Measurements from ENCODE around the gene TEAD4.

Gene TEAD4

DNA sequence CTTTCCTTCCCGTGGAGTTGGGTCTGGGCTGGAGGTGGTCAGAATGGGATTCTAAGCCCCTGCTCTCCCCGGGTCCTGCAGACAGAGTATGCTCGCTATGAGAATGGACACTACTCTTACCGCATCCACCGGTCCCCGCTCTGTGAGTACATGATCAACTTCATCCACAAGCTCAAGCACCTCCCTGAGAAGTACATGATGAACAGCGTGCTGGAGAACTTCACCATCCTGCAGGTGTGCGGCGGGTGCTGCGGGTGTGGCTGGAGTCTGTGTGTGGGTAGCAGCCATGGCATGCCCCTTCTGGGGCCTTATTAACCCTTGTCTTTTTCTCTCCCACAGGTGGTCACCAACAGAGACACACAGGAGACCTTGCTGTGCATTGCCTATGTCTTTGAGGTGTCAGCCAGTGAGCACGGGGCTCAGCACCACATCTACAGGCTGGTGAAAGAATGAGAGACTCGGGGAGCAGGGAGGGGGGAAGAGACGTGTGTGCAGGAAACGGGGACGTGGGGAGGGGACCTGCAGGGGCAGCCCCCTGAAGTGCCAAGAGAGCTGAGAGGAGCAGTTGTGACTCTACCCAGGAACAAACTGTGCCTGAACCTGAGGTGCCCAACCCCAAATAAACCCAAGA is 80.9 kb downstream of the TEAD4 start:
- H3K27me3 Mint-ChIP-seq: peaks cover 22% of the 10 kb centered on the region
- DNase-seq (no peak), ATAC-seq (no peak)
- no peak overlapping the region for H3K4me3 Mint-ChIP-seq
- no peak overlapping the region for H3K27ac Mint-ChIP-seq
- peaks cover 2% of the 10 kb centered on the region for H3K4me1 Mint-ChIP-seq
- no peaks in the 10 kb centered on the region for H3K9me3 Mint-ChIP-seq
- H3K36me3 Mint-ChIP-seq (ENCODE audit: low read depth): no peaks in the 10 kb centered on the region

DNA sequence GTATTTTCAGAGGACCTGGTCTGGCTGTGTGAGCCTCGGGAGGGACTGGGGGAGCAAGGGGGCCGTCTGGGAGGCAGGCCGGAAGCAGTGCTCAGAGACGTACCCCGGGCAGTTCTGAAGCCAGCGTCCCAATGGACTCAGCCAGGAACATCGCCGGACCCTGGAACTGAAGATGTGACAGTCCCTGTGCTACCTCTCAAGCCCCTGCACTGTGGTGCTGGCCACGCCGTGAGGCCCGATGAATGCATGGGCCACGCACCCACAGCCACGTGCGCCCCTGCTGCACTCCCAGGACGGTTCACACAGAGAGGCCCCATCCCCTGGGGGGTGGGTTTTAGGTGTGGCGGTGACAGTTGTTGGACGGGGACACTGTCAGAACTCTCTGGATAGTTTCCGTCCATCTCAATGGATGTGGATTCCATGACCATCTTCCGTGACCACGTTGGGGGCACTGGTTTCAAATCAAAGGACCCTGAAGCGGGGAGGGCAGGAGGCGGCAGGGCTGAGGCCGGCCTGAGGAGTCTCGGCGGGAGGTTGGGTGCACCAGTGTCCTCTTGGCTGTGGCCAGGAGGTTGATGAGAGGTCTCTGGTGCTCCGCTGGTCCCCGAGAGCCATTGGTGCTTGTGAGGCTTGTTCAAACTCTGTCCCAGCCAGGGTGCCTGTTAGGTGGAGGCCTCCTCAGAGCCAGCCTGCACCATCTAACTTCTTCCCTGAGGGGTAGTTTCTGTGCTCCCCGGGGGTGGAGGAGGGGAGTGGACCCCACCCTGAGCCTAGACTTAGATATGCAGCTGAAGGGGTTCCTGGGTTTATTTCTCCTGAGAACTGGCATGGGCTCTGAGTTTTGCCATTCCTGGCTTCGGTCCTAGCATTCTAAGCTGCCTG is 81.7 kb downstream of the TEAD4 start:
- Mint-ChIP-seq H3K36me3 (ENCODE audit: low read depth) (no peaks in the 10 kb centered on the region), H3K4me1 (peaks cover 2% of the 10 kb centered on the region), H3K4me3 (no peak overlapping the region), H3K27ac (no peak overlapping the region), H3K9me3 (no peaks in the 10 kb centered on the region), H3K27me3 (peaks cover 24% of the 10 kb centered on the region)
- no peak for DNase-seq
- ATAC-seq: no peak

DNA sequence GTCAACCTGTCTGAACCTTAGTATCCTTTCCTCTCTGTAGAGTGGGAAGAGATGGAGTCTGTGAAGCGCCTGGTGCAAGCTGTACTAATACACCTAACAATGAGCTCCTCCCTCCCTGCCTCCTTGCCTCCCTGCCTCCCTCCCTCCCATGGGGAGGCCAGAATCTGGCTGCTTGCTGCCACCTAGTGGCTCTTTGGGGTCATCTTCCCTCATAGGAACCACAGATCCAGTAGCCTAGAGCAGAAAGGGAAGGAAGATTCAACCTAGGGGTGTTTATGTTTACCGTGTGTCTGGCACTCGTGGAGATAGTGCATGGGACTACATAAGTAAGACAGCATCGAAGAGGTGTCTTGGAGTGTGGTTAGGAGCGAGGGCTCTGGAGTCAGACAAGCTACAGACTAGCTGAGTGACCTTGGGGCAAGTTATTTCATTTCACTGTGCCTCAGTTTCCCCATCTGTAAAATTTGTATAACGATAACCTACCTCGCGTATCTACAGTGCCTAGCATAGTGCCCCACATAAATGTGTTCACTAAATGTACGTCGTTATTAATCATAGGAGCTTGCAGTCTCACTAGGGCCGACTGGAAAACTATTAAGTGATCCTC is 82.5 kb downstream of the TEAD4 start:
- no peaks in the 10 kb centered on the region for H3K36me3 Mint-ChIP-seq (ENCODE audit: low read depth)
- H3K27me3 Mint-ChIP-seq: peaks cover 24% of the 10 kb centered on the region
- ATAC-seq (peak; percentile 66), DNase-seq (peak; percentile 61)
- H3K4me1 Mint-ChIP-seq: peaks cover 2% of the 10 kb centered on the region
- no peak overlapping the region for H3K4me3 Mint-ChIP-seq
- H3K9me3 Mint-ChIP-seq: no peaks in the 10 kb centered on the region
- H3K27ac Mint-ChIP-seq: no peak overlapping the region

DNA sequence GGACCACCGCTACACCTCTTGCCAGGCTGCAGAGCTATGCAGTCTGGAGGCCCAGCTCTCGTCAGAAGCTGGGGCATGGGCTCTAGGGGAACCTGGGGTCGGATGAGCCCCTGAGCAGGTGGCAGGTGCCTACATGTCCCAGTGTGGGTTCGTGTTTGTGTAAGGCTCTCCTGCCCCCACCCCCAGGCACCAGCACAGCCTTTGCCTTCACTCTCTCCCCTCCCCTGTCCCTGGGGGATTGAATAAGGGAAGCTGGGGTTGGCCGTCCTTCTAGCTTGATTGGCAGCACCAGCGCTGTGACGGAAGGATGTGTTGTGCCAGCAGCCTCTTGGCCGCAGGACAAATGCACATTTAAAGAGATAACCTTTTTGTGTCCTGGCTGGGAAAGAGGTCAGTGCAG is 83.2 kb downstream of the TEAD4 start:
- DNase-seq: peak; percentile 9
- Mint-ChIP-seq H3K4me3 (no peak overlapping the region), H3K27ac (no peak overlapping the region), H3K36me3 (ENCODE audit: low read depth) (no peaks in the 10 kb centered on the region), H3K4me1 (peaks cover 2% of the 10 kb centered on the region), H3K27me3 (peaks cover 24% of the 10 kb centered on the region), H3K9me3 (no peaks in the 10 kb centered on the region)
- no peak for ATAC-seq

DNA sequence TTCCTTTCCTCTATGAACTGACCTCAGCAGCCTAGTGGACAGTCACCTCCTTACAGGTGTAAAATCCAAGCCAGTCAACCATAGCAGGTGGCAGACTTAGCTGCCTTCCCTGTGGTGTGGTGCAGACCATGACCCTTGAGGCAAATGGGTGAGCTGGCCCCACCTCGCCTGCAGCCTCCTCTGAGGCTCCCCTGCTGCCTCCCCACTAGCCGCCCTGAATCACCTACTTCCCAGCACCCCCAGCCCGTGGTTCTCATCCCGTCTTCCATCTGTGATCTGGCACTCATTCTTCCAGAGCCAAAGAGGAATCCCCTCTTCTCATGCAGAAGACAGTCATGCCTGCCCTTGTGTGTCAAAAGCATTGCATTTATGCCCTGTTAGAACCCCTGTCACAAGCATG is 83.6 kb downstream of the TEAD4 start:
- DNase-seq: no peak
- Mint-ChIP-seq H3K9me3 (no peaks in the 10 kb centered on the region), H3K4me3 (no peak overlapping the region), H3K27me3 (peaks cover 26% of the 10 kb centered on the region), H3K27ac (no peak overlapping the region), H3K4me1 (peaks cover 2% of the 10 kb centered on the region), H3K36me3 (ENCODE audit: low read depth) (no peaks in the 10 kb centered on the region)
- no peak for ATAC-seq

DNA sequence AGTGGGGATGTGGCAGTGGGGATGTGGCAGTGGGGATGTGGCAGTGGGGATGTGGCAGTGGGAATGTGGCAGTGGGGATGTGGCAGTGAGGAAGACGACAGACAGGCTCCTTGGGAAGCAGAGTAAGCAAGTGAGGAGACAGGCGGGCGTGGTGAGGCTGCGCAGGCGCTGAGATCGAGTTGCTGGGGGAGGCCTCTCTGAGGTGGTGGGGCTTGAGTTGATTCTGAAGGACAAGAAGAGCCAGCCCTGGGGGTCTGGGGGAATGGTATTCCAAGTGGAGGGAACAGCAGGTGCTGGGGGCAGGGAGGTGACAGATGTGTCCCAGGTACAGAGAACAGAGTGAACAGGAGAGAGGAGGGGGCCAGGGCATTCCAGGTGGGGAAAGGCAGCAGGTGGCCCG is 84.2 kb downstream of the TEAD4 start:
- no peak for DNase-seq
- H3K27ac Mint-ChIP-seq: no peak overlapping the region
- peaks cover 2% of the 10 kb centered on the region for H3K4me1 Mint-ChIP-seq
- no peaks in the 10 kb centered on the region for H3K9me3 Mint-ChIP-seq
- no peaks in the 10 kb centered on the region for H3K36me3 Mint-ChIP-seq (ENCODE audit: low read depth)
- ATAC-seq: no peak
- H3K4me3 Mint-ChIP-seq: no peak overlapping the region
- H3K27me3 Mint-ChIP-seq: peaks cover 26% of the 10 kb centered on the region

DNA sequence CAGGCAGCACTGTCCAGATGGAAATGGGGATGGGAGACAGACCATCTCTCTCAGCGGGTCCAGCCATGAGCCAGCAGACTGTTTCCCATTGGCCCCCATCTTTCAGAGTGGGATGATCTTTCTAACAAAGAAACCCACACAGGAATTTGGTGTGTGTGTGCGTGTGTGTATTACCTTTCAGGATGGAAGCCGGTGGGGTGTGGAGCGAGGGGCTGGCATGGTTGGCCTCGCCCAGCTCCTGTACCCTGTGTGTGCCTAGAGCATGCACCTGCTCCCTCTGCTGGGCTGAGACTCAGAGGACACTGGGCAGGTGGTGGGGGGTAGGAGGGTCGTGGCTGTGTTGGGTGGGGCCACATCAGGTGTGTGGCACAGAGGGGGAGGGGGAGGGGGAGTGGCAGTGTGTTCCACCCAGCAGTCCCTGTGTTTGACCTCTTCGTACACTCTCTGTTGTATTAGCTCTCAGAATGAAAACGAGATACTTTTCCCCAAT is 85.0 kb downstream of the TEAD4 start:
- no peak for DNase-seq
- Mint-ChIP-seq H3K27me3 (peaks cover 27% of the 10 kb centered on the region), H3K4me1 (peaks cover 2% of the 10 kb centered on the region), H3K9me3 (no peaks in the 10 kb centered on the region), H3K4me3 (no peak overlapping the region), H3K27ac (no peak overlapping the region), H3K36me3 (ENCODE audit: low read depth) (no peaks in the 10 kb centered on the region)
- ATAC-seq: no peak

DNA sequence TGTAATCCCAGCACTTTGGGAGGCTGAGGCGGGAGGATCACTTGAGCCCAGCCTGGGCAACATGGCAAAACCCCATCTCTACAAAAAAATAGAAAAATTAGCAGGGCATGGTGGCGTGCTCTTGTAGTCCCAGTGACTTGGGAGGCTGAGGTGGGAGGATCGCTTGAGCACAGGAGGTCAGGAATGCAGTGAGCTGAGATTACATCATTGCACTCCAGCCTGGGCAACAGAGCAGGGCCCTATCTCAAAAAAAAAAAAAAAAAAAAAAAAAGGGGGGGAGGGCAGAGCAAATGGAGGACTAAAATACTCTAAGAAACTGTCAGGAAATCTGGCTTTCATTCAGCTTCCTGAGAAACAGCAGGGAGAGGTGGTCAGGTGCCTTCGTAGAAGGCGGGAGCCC is 86.3 kb downstream of the TEAD4 start:
- no peak overlapping the region for H3K4me3 Mint-ChIP-seq
- H3K9me3 Mint-ChIP-seq: no peaks in the 10 kb centered on the region
- peaks cover 39% of the 10 kb centered on the region for H3K27me3 Mint-ChIP-seq
- no peaks in the 10 kb centered on the region for H3K36me3 Mint-ChIP-seq (ENCODE audit: low read depth)
- DNase-seq (no peak), ATAC-seq (no peak)
- H3K4me1 Mint-ChIP-seq: peaks cover 2% of the 10 kb centered on the region
- H3K27ac Mint-ChIP-seq: no peak overlapping the region

DNA sequence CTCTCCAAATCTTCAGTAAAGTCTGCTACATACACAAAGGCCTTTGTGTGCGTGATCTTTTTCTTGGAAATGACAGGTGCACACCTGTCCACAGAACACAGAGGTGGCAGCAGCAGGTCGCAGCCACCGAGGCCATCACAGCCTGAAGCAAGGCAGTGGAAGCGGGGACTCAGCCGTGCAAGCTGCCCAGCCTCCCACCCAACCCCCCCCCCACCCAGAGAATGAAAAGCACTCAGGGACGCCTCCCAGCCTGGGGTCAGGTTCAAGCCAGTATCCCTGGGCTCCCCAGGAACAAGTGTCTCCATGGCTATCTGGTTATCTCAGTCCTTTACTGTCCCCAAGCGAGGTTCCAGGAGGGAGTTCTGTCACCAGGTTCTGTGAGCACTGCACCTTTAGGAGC is 86.8 kb downstream of the TEAD4 start:
- H3K36me3 Mint-ChIP-seq (ENCODE audit: low read depth): no peaks in the 10 kb centered on the region
- H3K27me3 Mint-ChIP-seq: peaks cover 39% of the 10 kb centered on the region
- H3K9me3 Mint-ChIP-seq: no peaks in the 10 kb centered on the region
- no peak overlapping the region for H3K4me3 Mint-ChIP-seq
- H3K27ac Mint-ChIP-seq: no peak overlapping the region
- ATAC-seq (no peak), DNase-seq (no peak)
- peaks cover 2% of the 10 kb centered on the region for H3K4me1 Mint-ChIP-seq

DNA sequence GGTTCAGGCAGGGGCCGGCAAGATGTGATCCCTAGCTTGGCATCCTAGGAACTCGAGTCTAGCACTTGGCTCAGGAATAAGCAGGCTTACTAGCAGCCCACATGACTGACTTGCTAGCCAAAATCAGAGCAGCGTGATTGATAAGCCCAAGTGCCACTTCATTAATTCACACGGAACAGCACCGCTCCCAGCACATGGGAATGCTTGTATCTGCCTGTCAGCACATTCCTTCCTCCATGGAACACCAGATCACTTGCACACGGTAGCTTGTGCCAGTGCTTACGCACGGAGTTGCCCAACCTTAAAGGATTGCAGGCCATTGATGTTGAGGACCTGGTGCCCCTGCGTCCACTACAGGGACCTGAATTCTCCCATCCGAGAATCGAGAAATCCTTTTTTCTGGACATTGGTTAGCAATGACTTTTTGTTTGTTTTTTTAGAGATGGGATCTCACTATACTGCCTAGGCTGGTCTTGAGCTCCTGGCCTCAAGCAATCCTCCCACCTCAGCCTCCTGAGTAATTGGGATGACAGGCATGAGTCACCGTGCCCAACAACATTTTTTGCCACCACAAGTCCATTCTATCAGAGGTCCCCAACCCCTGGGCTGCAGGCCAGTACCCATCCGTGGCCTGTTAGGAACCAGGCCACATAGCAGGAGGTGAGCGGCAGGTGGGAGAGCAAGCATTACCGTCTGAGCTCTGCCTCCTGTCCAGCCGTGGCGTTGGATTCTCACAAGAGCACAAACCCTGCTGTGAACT is 87.4 kb downstream of the TEAD4 start:
- no peak for DNase-seq
- Mint-ChIP-seq H3K27ac (no peak overlapping the region), H3K27me3 (peaks cover 41% of the 10 kb centered on the region), H3K4me1 (peaks cover under 1% of the 10 kb centered on the region), H3K36me3 (ENCODE audit: low read depth) (no peaks in the 10 kb centered on the region), H3K9me3 (no peaks in the 10 kb centered on the region), H3K4me3 (no peak overlapping the region)
- no peak for ATAC-seq

DNA sequence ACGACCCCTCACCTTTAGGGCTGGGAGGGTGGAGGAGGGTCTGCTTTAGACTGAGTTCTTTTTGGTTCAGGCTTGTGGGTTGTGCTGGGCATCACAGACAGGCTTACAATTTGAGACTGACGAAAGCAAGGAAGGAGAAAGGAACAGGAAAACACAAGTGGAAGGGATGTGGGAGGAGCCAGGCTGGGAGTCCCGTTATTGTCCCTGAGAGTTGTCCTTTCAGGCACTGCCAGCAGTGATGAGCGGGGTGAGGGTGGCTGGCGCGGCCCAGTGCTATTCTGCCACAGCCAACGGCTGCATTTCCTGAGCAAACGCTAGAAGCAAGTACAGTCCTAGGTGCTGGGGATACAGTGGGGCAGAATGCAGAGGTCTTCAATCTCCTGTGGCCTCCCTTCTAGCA is 88.8 kb downstream of the TEAD4 start:
- H3K27ac Mint-ChIP-seq: no peak overlapping the region
- no peaks in the 10 kb centered on the region for H3K36me3 Mint-ChIP-seq (ENCODE audit: low read depth)
- DNase-seq (no peak), ATAC-seq (no peak)
- H3K27me3 Mint-ChIP-seq: peaks cover 29% of the 10 kb centered on the region
- no peaks in the 10 kb centered on the region for H3K4me1 Mint-ChIP-seq
- no peaks in the 10 kb centered on the region for H3K9me3 Mint-ChIP-seq
- no peak overlapping the region for H3K4me3 Mint-ChIP-seq

DNA sequence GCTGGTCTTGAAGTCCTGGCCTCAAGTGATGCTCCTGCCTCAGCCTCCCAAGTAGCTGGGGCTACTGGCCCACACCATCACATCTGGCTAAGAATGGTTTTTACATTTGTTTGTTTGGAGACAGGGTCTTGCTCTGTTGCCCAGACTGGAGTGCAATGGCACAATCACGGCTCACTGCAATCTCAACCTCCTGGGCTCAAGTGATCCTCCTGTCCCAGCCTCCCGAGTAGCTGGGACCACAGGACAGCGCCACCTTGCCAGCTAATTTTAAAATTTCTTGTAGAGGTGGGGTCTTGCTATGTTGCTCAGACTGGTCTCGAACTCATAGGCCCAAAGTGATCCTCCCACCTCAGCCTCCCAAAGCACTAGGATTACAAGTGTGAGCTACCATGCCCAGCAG is 89.3 kb downstream of the TEAD4 start:
- no peak for ATAC-seq
- Mint-ChIP-seq H3K4me1 (no peaks in the 10 kb centered on the region), H3K9me3 (no peaks in the 10 kb centered on the region), H3K27ac (no peak overlapping the region), H3K4me3 (no peak overlapping the region), H3K36me3 (ENCODE audit: low read depth) (no peaks in the 10 kb centered on the region), H3K27me3 (peaks cover 26% of the 10 kb centered on the region)
- no peak for DNase-seq

DNA sequence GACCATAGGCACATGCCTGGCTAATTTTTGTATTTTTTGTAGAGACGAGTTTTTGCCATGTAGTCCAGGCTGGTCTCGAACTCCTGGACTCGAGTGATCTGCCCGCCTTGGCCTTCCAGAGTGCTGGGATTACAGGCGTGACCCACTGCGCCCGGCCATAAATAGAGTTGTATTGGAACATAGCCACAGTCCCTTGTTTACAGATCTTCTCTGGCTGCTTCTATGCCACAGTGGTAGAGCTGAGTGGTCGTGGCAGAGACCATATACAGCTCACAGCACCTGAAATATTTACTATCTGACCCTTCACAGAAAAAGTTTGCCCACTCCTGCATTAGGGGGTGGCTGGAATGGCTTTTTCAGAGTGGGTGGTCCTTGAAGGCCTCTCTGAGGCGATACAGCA is 90.0 kb downstream of the TEAD4 start:
- DNase-seq (no peak), ATAC-seq (no peak)
- Mint-ChIP-seq H3K4me1 (no peaks in the 10 kb centered on the region), H3K4me3 (no peak overlapping the region), H3K27ac (no peak overlapping the region), H3K9me3 (no peaks in the 10 kb centered on the region), H3K36me3 (ENCODE audit: low read depth) (no peaks in the 10 kb centered on the region), H3K27me3 (peaks cover 23% of the 10 kb centered on the region)

DNA sequence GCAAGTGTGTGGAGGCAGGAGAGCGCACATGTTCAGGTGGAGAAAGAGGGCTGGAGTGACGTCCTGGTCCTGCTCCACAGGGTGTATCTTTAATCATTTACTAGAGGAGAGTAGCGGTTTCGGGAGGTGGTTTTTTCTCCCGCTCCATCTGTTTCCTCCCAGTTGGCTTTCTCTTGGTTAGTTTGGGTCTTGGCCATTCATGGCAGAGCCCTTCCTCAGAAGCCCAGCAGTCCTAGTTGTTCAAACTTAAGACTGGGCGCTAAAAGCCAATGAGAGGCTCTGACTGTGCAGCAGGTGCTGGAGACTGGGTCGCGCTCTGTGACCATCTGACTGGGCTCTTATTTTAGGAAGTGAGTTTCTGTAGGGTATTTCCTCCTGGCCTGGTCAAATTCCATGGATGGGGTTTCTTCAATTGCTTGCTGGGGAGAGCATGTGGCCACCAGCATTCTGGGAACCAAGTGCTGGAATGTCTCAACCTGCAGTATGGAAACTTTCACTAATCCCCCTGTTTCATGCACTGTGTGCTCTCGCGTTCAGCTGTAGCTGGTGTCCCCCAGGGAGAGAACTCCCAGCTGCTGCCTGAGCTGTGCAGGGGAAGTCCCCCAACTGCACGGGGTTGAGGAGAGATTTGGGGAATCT is 90.5 kb downstream of the TEAD4 start:
- no peak overlapping the region for H3K4me3 Mint-ChIP-seq
- H3K36me3 Mint-ChIP-seq (ENCODE audit: low read depth): no peaks in the 10 kb centered on the region
- H3K27me3 Mint-ChIP-seq: peaks cover 23% of the 10 kb centered on the region
- H3K27ac Mint-ChIP-seq: no peak overlapping the region
- no peaks in the 10 kb centered on the region for H3K9me3 Mint-ChIP-seq
- DNase-seq: no peak
- H3K4me1 Mint-ChIP-seq: no peaks in the 10 kb centered on the region
- no peak for ATAC-seq
